CD4-positive, alpha-beta T cell treated with Interferon alpha-2 for 1 hour (primary cell): ENCODE data around the gene WIZ.

Experiments
- DNase-seq, 2 donors: peaks; one replicate each; pipeline ENCODE4 v3.0.0-alpha.2; 2020 to 2022

Gene WIZ

DNA sequence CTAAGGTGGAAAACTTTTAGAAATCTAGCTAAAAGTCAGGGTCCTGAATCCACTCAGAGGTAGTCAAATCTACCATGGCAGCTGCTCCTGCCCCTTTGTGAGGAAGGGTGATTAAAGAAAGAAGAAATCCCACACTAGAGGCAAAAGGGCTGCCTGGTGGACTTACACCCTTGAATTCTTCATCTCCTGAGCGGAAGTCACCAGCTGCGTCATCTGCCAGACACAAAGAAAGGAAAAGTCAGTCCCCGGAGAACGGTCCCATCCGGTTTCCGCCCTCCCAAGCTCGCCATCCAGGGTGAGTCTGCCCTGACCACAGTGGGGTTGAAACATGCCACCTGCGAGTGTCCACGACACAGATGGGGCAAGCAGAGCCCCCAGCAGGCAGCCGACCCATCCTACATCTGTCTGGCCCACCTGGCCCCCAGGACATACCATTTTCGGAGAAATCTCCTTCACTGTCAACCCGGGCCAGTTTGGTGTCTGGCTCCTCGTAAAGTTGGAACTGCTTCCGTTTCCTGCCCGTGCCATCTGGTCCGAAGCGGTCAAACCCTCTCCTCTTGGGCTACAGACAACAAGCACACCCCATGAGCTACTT is 77.9 kb downstream of the WIZ start:
- no peak for DNase-seq

GRCh38 chr19:15371119-15371518 is 78.6 kb downstream of the WIZ start:
- DNase-seq = no peak
